GM12878 (cell line): ENCODE measurements around the gene CACNA1D. TPM values are rescaled to one million over a fixed set of nuclear protein-coding genes. Genes with fewer than 3 reads are reported as not detected.

ENCODE experiments used
- ATAC-seq: fragments of 200-7000 bp; cut with Tn5 transposase; 3 replicates; pipeline ENCODE4 v1.9.1; 2020; ENCODE audit warnings: mild to moderate bottlenecking, moderate library complexity
- BruUV-seq: library from RNA; stranded (reverse); fragments of 400-500 nt; replicated peaks from 2 replicates; lab custom pipeline; 2021; lab: Mats Ljungman, UMichigan
- CTCF ChIA-PET: fragments of 300-600 bp; sonication (Branson Sonifier 250); formaldehyde crosslinking; extraction: SDS; loops from one replicate; lab custom pipeline; 2021; ENCODE audit warnings: inconsistent platforms; lab: Yijun Ruan, JAX
- POLR2A ChIA-PET: fragments of 350-600 bp; formaldehyde crosslinking; extraction: SDS; loops from one replicate; lab custom pipeline; 2021; ENCODE audit warnings: inconsistent platforms; lab: Charles Lee
- RAD21 ChIA-PET: fragments of 300-600 bp; sonication (Branson Sonifier 250); formaldehyde crosslinking; loops from one replicate; lab custom pipeline; 2023; ENCODE audit warnings: antibody characterized with exemption; ENCODE audit not compliant: unreplicated experiment; lab: Charles Lee
- SMC1A ChIA-PET: fragments of 300-600 bp; sonication (Branson Sonifier 250); formaldehyde crosslinking; loops from one replicate; lab custom pipeline; 2023; ENCODE audit not compliant: unreplicated experiment, uncharacterized antibody; lab: Charles Lee
- DNase-seq: peaks from one replicate; pipeline ENCODE4 v3.0.0-alpha.2; 2011; ENCODE audit warnings: low read depth, low spot score
- FAIRE-seq: peaks from 3 replicates; lab custom pipeline; 2011; peaks lifted over from hg19 to GRCh38; lab: Jason Lieb, UNC
- H2AFZ ChIP-seq: 2 replicates; pipeline ENCODE4 v1.6.0; 2011; ENCODE audit warnings: low read depth, low read length, control low read depth; ENCODE audit not compliant: control insufficient read depth
- H3K27ac ChIP-seq: 2 replicates; pipeline ENCODE4 v1.5.1; 2011; ENCODE audit warnings: control low read depth; ENCODE audit not compliant: control insufficient read depth, insufficient read depth
- H3K27me3 ChIP-seq, 2 experiments: replicated peaks in 1 of 2; 2 replicates each; pipeline versions ENCODE4 v1.6.0 to v1.6.1; 2011; ENCODE audit warnings: low read length in 1 of 2; ENCODE audit not compliant: control insufficient read depth in 2 of 2, insufficient read depth in 2 of 2
- H3K36me3 ChIP-seq, 2 experiments: 2 replicates each; pipeline ENCODE4 v1.5.1; 2011; ENCODE audit warnings: low read length in 1 of 2; ENCODE audit not compliant: control insufficient read depth in 2 of 2, insufficient read depth in 2 of 2
- H3K4me1 ChIP-seq: 2 replicates; pipeline ENCODE4 v1.6.1; 2011; ENCODE audit warnings: mild to moderate bottlenecking, low read length, moderate library complexity, mixed read lengths; ENCODE audit not compliant: control insufficient read depth, insufficient read depth
- H3K4me2 ChIP-seq: 2 replicates; pipeline ENCODE4 v1.6.0; 2011; ENCODE audit warnings: control low read depth; ENCODE audit not compliant: control insufficient read depth, insufficient read depth
- H3K4me3 ChIP-seq: fragments of 200-600 bp; sonication (generic); 2 replicates; pipeline ENCODE4 v1.5.1; 2016
- H3K79me2 ChIP-seq: 2 replicates; pipeline ENCODE4 v1.6.0; 2011; ENCODE audit warnings: low read length; ENCODE audit not compliant: control insufficient read depth, insufficient read depth
- H3K9ac ChIP-seq: 2 replicates; pipeline ENCODE4 v1.8.0; 2011; ENCODE audit warnings: low read length, control low read depth, mixed read lengths; ENCODE audit not compliant: control insufficient read depth, insufficient read depth
- H3K9me3 ChIP-seq: replicated peaks from 3 replicates; pipeline ENCODE4 v1.5.1; 2011; ENCODE audit warnings: mild to moderate bottlenecking, low read length; ENCODE audit not compliant: control insufficient read depth, insufficient read depth
- H4K20me1 ChIP-seq: 2 replicates; pipeline ENCODE4 v1.6.0; 2011; ENCODE audit not compliant: control insufficient read depth, insufficient read depth
- ATF3 ChIP-seq: IDR thresholded peaks from 2 replicates; pipeline ENCODE4 v1.6.1; 2011; ENCODE audit warnings: low read depth, mild to moderate bottlenecking, low read length, moderate library complexity, borderline replicate concordance; ENCODE audit errors: extremely low read depth
- ATF7 ChIP-seq: fragments of 450-650 bp; IDR thresholded peaks from 2 replicates; pipeline ENCODE4 v1.6.1; 2016; ENCODE audit warnings: low read depth, mild to moderate bottlenecking
- CBX5 ChIP-seq: sonication (generic); IDR thresholded peaks from 2 replicates; pipeline ENCODE4 v1.6.1; 2016; ENCODE audit warnings: low read depth, moderate library complexity, mild to moderate bottlenecking, inconsistent platforms
- EED ChIP-seq: sonication (generic); IDR thresholded peaks from 2 replicates; pipeline ENCODE4 v1.6.1; 2016; ENCODE audit warnings: antibody characterized with exemption, low read depth
- FOS ChIP-seq: IDR thresholded peaks from 3 replicates; pipeline ENCODE4 v1.6.1; 2011; ENCODE audit warnings: borderline replicate concordance; ENCODE audit not compliant: insufficient read length; ENCODE audit errors: extremely low read depth
- JUNB ChIP-seq: IDR thresholded peaks from 2 replicates; pipeline ENCODE4 v1.6.1; 2016; ENCODE audit warnings: antibody characterized with exemption, mild to moderate bottlenecking
- NR2F1 ChIP-seq: fragments of 450-650 bp; conservative IDR thresholded peaks from 2 replicates; pipeline ENCODE4 v1.6.1; 2017; ENCODE audit warnings: mild to moderate bottlenecking
- RAD51 ChIP-seq: fragments of 450-650 bp; IDR thresholded peaks from 2 replicates; pipeline ENCODE4 v1.6.1; 2016; ENCODE audit warnings: moderate library complexity, mild to moderate bottlenecking, inconsistent platforms
- SMC3 ChIP-seq: IDR thresholded peaks from 2 replicates; pipeline ENCODE4 v1.6.1; 2011; ENCODE audit warnings: low read length, improper control_type of control experiment, borderline replicate concordance
- SREBF2 ChIP-seq: IDR thresholded peaks from 2 replicates; pipeline ENCODE4 v1.6.1; 2012; ENCODE audit warnings: mild to moderate bottlenecking, low read length
- YBX1 ChIP-seq: fragments of 450-650 bp; IDR thresholded peaks from 2 replicates; pipeline ENCODE4 v1.6.1; 2016; ENCODE audit warnings: antibody characterized with exemption
- ZNF384 ChIP-seq: IDR thresholded peaks from 2 replicates; pipeline ENCODE4 v1.6.1; 2012; ENCODE audit warnings: low read depth, mild to moderate bottlenecking, low read length, improper control_type of control experiment, borderline replicate concordance
- ZZZ3 ChIP-seq: IDR thresholded peaks from 2 replicates; pipeline ENCODE4 v1.6.1; 2011; ENCODE audit warnings: low read depth; ENCODE audit not compliant: control insufficient read depth, insufficient read length
- WGBS: methylation state at CpG from one replicate; pipeline ENCODE4 v1.1.6; 2016; ENCODE audit warnings: low lambda C conversion rate; ENCODE audit not compliant: insufficient replicate concordance, insufficient coverage; ENCODE audit errors: missing lambda C conversion rate; 5-methylcytosine and 5-hydroxymethylcytosine counted together
- in situ Hi-C: fragments of 300-500 bp; cut with MboI; formaldehyde crosslinking; loops from 9 replicates; pipeline ENCODE4 v1.14.3; 2018; ENCODE audit warnings: mixed read lengths
- intact Hi-C: fragments of 100-400 bp; cut with micrococcal nuclease; formaldehyde crosslinking; loops from one replicate; pipeline ENCODE4 v1.14.2; 2022; ENCODE audit not compliant: unreplicated experiment
- polyA plus RNA-seq, 11 experiments: library from polyadenylated mRNA; depleted of rRNA in 4 of 11; unstranded in 6 of 11; stranded (reverse) in 5 of 11; fragments of >200 nt; fragmentation: Nextera tagmentation in 4 of 11; fragmentation: Illumina TruSeq in 1 of 11; extraction: Ambion mirVana in 4 of 11; extraction: Trizol in 1 of 11; gene quantifications; 1 replicate in 1 of 11; 2 replicates in 10 of 11; pipeline versions ENCODE4 v1.2.1 to v1.2.3, GENCODE V29; 2011 to 2016; ENCODE audit warnings: inconsistent platforms in 2 of 11, missing spikeins in 2 of 11, low read depth in 1 of 11
- total RNA-seq, 4 experiments: library from RNA; depleted of rRNA in 3 of 4; stranded (reverse); fragments of >200 nt in 3 of 4; fragmentation: Illumina TruSeq in 1 of 4; extraction: Trizol in 1 of 4; gene quantifications; 2 replicates each; pipeline versions ENCODE4 v1.2.1 to v1.2.3, GENCODE V29; 2013 to 2021
- TF ChIP-seq, protein P1 (sequence below): IDR thresholded peaks from 2 replicates; pipeline ENCODE4 v1.6.1; 2012; ENCODE audit warnings: improper control_type of control experiment, low read depth, low read length; ENCODE audit not compliant: insufficient replicate concordance
- TF ChIP-seq, protein P2 (sequence below): fragments of 450-650 bp; formaldehyde crosslinking; IDR thresholded peaks from 2 replicates; pipeline ENCODE4 v1.4.0; 2020; ENCODE audit warnings: mild to moderate bottlenecking, moderate library complexity

CACNA1D gene
- total and polyA plus RNA-seq, 10 of the 15 experiments (the other 5 are each of a cell fraction or from before 2014, with no cell fraction given) = 0.21 to 24.4 (median 1.6) TPM

GRCh38 chr3:53780806-53781205 is 286.4 kb downstream of the CACNA1D start:
- H2AFZ ChIP-seq = no peak overlapping the region
- SMC1A ChIA-PET = interaction anchor here (1.0 kb wide), 1 partner anchor 14 kb away, joined by 3 read pairs; no protein-coding TSS in a partner anchor
- RAD21 ChIA-PET = interaction anchor here (0.8 kb wide), 1 partner anchor 71 kb away, joined by 3 read pairs; no protein-coding TSS in a partner anchor
- H4K20me1 ChIP-seq = no peaks in the 10 kb centered on the region
- intact Hi-C loops (no loop called here), in situ Hi-C loops (no loop called here)
- no peak for DNase-seq
- no peak for FAIRE-seq
- H3K27ac ChIP-seq = no peak overlapping the region
- POLR2A ChIA-PET = no interaction called here
- no peak for ATAC-seq
- no peaks in the 10 kb centered on the region for H3K36me3 ChIP-seq
- H3K4me2 ChIP-seq = no peak overlapping the region
- CTCF ChIA-PET = no interaction called here
- no peak overlapping the region for H3K9ac ChIP-seq
- TF ChIP-seq RAD51 (no peak), FOS (no peak), ZZZ3 (no peak), CBX5 (no peak), ATF3 (no peak), SMC3 (no peak), EED (no peak), NR2F1 (no peak), ATF7 (no peak), SREBF2 (no peak), JUNB (no peak), YBX1 (no peak), ZNF384 (no peak)
- TF ChIP-seq, protein P1, sequence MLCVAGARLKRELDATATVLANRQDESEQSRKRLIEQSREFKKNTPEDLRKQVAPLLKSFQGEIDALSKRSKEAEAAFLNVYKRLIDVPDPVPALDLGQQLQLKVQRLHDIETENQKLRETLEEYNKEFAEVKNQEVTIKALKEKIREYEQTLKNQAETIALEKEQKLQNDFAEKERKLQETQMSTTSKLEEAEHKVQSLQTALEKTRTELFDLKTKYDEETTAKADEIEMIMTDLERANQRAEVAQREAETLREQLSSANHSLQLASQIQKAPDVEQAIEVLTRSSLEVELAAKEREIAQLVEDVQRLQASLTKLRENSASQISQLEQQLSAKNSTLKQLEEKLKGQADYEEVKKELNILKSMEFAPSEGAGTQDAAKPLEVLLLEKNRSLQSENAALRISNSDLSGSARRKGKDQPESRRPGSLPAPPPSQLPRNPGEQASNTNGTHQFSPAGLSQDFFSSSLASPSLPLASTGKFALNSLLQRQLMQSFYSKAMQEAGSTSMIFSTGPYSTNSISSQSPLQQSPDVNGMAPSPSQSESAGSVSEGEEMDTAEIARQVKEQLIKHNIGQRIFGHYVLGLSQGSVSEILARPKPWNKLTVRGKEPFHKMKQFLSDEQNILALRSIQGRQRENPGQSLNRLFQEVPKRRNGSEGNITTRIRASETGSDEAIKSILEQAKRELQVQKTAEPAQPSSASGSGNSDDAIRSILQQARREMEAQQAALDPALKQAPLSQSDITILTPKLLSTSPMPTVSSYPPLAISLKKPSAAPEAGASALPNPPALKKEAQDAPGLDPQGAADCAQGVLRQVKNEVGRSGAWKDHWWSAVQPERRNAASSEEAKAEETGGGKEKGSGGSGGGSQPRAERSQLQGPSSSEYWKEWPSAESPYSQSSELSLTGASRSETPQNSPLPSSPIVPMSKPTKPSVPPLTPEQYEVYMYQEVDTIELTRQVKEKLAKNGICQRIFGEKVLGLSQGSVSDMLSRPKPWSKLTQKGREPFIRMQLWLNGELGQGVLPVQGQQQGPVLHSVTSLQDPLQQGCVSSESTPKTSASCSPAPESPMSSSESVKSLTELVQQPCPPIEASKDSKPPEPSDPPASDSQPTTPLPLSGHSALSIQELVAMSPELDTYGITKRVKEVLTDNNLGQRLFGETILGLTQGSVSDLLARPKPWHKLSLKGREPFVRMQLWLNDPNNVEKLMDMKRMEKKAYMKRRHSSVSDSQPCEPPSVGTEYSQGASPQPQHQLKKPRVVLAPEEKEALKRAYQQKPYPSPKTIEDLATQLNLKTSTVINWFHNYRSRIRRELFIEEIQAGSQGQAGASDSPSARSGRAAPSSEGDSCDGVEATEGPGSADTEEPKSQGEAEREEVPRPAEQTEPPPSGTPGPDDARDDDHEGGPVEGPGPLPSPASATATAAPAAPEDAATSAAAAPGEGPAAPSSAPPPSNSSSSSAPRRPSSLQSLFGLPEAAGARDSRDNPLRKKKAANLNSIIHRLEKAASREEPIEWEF = no peak
- TF ChIP-seq, protein P2, sequence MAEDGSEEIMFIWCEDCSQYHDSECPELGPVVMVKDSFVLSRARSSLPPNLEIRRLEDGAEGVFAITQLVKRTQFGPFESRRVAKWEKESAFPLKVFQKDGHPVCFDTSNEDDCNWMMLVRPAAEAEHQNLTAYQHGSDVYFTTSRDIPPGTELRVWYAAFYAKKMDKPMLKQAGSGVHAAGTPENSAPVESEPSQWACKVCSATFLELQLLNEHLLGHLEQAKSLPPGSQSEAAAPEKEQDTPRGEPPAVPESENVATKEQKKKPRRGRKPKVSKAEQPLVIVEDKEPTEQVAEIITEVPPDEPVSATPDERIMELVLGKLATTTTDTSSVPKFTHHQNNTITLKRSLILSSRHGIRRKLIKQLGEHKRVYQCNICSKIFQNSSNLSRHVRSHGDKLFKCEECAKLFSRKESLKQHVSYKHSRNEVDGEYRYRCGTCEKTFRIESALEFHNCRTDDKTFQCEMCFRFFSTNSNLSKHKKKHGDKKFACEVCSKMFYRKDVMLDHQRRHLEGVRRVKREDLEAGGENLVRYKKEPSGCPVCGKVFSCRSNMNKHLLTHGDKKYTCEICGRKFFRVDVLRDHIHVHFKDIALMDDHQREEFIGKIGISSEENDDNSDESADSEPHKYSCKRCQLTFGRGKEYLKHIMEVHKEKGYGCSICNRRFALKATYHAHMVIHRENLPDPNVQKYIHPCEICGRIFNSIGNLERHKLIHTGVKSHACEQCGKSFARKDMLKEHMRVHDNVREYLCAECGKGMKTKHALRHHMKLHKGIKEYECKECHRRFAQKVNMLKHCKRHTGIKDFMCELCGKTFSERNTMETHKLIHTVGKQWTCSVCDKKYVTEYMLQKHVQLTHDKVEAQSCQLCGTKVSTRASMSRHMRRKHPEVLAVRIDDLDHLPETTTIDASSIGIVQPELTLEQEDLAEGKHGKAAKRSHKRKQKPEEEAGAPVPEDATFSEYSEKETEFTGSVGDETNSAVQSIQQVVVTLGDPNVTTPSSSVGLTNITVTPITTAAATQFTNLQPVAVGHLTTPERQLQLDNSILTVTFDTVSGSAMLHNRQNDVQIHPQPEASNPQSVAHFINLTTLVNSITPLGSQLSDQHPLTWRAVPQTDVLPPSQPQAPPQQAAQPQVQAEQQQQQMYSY (CRISPR knock-in tag) = no peak
- H3K4me3 ChIP-seq = no peak overlapping the region
- H3K4me1 ChIP-seq = no peaks in the 10 kb centered on the region
- BruUV-seq = no TSS peak
- no peaks in the 10 kb centered on the region for H3K27me3 ChIP-seq
- H3K79me2 ChIP-seq = no peaks in the 10 kb centered on the region
- no peaks in the 10 kb centered on the region for H3K9me3 ChIP-seq
- 43% methylated on average over 2 of the region's 2 CpGs for WGBS
